CD4-positive, alpha-beta T cell treated with Interleukin-15 for 1 hour (primary cell): Measurements from ENCODE around the gene KRTAP13-1.

Experiments
- DNase-seq: peaks from one replicate; pipeline ENCODE4 v3.0.0-alpha.2; 2020

Gene KRTAP13-1

GRCh38 chr21:30395731-30396130, at the start of gene KRTAP13-1:
KRTAP13-1 (plus strand) TSS chr21:30396031; CDS start chr21:30396087, 56 bp downstream.
- DNase-seq = no peak

DNA sequence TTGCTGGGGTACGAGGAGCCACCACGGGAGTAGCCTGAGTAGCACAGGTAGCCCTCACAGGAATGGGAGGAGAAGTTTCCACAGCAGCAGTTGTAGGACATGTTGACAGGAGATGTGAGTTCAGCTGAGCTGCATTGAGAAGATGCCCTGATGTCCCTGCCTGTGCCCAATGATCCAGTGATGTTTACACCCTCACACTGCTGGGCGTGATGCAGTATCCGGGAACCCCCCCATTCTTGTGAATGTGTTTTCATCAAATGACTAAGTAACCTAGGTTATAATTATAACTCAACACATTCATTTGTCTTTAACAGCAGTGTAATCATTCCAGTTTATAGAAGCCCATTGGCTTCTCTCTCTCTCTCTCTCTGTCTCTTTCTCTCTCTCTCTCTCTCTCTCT, 47.3 kb upstream of the KRTAP13-1 start, which contains the start of gene KRTAP23-1:
TSS of gene KRTAP23-1 (minus strand) at position 101 of the 400 bp plus-strand sequence. CDS start at position 101, 0 bp downstream.
- no peak for DNase-seq

- DNase-seq = no peak
Observed at GRCh38 chr21:30349572-30349971, 46.3 kb upstream of the KRTAP13-1 start.

DNA sequence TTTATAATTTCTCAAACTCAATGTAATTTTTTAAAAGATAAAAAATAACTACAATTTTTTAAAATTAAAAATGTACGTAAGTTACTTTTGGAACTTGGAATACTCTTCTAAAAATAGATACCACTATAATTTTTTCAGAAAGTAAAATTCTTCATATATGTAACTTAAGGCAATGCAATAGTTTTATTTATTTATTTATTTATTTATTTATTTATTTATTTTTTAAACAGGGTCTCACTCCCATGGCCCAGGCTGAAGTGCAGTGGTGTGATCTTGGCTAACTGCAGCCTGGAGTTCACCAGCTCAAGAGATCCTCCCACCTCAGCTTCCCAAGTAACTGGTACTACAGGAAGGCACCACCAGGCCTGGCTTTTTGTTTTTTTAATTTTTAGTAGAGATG, 44.3 kb upstream of the KRTAP13-1 start:
- DNase-seq = no peak

GRCh38 chr21:30354308-30355005, 41.4 kb upstream of the KRTAP13-1 start:
- DNase-seq = no peak

DNA sequence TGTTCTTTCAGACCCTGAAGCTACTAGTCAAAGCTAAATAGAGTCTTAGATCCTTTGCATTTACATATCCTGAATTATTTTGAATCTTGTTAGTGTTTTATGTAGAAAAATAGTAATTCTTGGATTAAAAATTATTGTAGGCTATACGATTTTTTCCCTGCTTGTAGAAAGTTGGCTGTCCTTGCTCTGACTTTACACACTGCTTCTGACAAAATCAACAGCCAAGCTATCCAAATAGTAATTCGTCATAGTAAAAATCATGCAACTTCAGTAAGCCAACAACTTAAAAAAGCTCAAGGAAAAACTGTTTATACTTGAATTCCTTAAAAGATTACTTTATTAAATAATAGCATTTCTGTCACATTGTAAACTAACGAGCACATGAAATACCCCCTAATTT, 39.9 kb upstream of the KRTAP13-1 start:
- DNase-seq = no peak

DNA sequence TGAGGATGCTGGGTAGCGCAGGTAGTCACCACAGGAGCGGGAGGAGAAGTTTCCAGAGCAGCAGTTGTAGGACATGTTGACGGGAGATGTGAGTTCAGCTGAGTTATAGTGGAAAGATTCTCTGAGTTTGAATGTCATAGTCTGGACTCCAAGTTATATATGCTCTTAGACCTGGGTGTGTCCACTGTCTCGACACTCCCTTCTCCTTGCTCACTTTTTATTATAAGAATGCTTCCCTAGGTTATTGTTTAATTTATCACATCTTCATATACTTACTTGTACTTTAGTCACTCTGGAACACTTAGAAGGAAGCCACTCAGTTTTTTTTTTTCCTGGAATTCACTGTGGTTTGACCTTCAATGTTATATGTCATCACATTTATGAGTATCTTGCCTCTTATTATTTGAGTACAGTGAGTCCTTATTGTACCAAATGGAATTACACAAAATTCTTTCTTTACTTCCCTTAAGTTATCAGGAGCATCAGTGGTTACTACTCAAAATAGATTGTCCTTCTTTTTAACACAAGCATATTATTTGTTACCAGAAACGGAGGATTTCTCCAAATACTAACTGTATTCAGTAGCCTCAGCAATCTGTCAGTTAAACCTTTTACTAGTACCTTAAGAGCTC, 23.6 kb upstream of the KRTAP13-1 start, which contains the start of gene KRTAP13-2:
TSS of gene KRTAP13-2 (minus strand) at position 133 of the 632 bp plus-strand sequence. CDS start at position 75, 58 bp downstream.
- DNase-seq = no peak

DNA sequence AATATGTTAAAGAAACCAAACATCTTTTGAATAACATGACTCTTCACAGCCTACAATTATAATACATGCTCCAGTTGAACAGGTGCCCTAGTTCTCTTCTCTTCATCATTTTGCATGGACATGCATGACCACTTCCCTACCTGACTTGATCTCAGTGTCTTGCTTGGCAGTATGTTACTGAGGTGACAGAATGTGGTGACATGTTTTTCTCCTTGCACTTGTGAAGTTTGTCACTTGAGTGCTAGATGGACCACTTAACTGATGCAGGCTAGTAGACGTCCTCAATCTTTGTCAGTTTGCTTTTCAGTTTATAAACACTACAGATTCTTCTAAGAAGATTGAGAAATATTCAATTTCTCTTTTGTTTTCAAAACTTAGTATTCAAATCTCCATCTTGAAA, 13.6 kb upstream of the KRTAP13-1 start:
- no peak for DNase-seq

DNA sequence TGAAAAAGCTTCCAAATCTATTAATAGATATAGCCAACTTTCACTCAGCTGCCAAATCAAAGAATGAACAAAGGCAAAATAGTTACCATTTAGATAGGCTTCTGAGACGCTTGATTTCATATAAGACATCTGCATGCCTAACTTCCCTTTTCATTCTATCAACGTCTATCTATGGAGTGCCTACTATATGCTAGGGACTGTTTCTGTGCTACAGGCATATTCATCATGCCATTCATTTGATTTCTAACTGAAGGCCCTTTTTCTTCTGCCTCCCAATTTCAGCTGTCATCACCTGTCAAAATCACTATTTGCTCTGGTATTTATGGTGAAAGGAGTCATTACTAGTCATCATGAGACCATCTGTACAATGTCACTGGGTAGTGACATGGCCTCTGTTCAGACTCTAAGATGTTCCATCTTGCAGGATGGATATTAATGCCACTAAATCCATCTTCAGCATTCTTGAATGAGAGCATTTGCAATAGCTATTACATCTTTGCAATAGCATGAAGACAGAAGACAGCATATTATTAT, 4.3 kb upstream of the KRTAP13-1 start:
- no peak for DNase-seq

- no peak for DNase-seq
Observed at GRCh38 chr21:30408782-30409494, 13.1 kb downstream of the KRTAP13-1 start.

- DNase-seq = no peak
Observed at GRCh38 chr21:30415993-30416392, 20.2 kb downstream of the KRTAP13-1 start.

DNA sequence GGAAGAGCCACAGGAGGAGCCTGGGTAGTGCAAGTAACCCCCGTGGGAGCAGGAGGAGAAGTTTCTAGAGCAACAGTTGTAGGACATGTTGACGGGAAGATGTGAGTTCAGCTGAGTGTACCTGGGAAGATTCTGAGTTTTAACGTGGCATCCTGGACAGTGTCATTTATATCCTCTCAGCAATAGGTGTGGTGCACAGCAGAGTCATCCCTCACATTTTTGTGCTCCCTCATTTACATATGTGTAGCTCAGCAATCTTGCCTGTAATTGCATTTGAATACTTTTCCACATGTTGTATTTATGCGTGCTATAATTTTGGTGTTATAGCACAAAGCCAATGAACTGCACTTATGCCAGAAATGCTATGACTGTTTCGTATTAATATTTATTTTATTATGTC, 30.0 kb downstream of the KRTAP13-1 start, which contains the start of gene KRTAP13-3:
TSS of gene KRTAP13-3 (minus strand) at position 101 of the 400 bp plus-strand sequence. CDS start at position 87, 14 bp downstream.
- no peak for DNase-seq

GRCh38 chr21:30426731-30427130, 30.9 kb downstream of the KRTAP13-1 start:
- DNase-seq = no peak

DNA sequence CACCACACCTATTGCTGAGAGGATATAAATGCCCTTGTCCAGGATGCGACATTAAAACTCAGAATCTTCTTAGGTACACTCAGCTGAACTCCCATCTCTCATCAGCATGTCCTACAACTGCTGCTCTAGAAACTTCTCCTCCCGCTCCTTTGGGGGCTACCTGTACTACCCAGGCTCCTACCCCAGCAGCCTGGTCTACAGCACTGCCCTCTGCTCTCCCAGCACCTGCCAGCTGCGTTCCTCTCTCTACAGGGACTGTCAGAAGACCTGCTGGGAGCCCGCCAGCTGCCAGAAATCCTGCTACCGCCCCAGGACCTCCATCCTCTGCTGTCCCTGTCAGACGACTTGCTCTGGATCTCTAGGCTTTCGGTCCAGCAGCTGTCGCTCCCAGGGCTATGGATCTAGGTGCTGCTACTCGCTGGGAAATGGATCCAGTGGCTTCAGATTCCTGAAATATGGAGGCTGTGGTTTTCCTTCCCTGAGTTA, 34.4 kb downstream of the KRTAP13-1 start, which contains the start of gene KRTAP13-4:
TSS of gene KRTAP13-4 (plus strand) at position 51 of the 486 bp plus-strand sequence. CDS start at position 107, 56 bp downstream.
- no peak for DNase-seq

GRCh38 chr21:30434033-30434631, 38.3 kb downstream of the KRTAP13-1 start:
- no peak for DNase-seq

- no peak for DNase-seq
Observed at GRCh38 chr21:30437010-30437565, 41.3 kb downstream of the KRTAP13-1 start.

DNA sequence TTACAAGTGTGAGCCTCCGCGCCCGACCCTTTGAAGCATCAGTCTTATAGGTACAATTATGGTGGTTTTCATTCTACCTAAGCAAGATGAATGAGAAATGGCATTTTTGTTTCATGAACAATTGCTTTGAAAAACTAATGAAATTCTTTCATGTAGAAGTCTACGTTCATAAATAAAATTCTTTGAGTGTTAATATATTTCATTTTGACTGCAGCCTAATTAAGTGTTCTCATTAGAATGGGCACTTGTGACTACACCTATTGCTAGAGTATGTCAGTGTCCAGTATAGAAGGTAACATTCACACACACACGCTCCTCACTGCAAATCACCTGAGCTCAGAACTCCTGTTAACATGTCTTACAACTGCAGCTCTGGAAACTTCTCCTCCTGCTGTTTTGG, 44.1 kb downstream of the KRTAP13-1 start, which contains the start of gene KRTAP15-1:
TSS of gene KRTAP15-1 (plus strand) at position 301 of the 400 bp plus-strand sequence. CDS start at position 354, 53 bp downstream.
- DNase-seq = no peak

DNA sequence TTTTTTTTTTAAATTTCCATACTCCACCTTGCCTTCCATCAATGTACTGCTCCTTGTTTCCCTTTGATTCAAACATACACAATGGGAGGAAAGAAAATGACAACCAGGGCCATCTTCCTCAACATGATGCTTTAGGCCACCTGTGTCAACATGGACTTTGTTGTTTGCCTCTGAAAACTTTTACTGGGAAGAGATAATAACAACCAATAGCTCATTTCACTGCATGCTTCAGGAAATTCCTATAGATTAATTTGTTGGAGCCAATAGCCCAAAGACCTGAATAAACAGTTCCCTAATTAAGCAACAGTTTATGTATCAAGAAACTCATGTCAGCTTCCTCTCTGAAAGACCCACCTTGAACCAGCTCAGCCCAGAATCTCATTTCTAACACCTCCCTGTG, 47.4 kb downstream of the KRTAP13-1 start:
- no peak for DNase-seq

GRCh38 chr21:30444204-30444603, 48.4 kb downstream of the KRTAP13-1 start:
- DNase-seq = no peak
